DMS 273 (cell line): ENCODE results near the gene YY1.
"Not testable (repeated sequence)": the region's sequence is repeated elsewhere in the genome, so short reads cannot be mapped to it uniquely, and the experiment has no call there.

ENCODE experiments used
- DNase-seq: peaks from one replicate; lab custom pipeline; 2025; ENCODE audit not compliant: unreplicated experiment; lab: John Stamatoyannopoulos, UW

YY1 gene

DNA sequence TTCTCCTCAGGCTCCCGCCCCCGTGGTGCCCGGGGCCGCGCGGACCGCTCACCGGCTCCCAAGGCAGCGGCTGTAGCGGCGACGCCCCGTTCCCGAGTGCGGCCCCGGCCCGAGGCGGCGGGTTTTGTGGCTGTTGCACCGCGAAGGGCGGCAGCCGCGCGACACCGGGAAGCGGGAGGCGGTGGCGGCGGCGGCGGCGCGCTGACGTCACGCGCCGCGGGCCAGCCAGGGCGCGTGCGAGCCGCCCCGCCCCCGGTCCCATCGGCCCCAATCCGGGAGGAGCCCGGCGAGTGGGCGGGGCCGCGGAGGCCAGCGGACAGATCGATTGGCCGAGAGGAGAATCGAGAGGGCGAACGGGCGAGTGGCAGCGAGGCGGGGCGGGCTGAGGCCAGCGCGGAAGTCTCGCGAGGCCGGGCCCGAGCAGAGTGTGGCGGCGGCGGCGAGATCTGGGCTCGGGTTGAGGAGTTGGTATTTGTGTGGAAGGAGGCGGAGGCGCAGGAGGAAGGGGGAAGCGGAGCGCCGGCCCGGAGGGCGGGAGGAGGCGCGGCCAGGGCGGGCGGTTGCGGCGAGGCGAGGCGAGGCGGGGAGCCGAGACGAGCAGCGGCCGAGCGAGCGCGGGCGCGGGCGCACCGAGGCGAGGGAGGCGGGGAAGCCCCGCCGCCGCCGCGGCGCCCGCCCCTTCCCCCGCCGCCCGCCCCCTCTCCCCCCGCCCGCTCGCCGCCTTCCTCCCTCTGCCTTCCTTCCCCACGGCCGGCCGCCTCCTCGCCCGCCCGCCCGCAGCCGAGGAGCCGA is at the start of gene YY1:
YY1 (plus strand) TSS at position 726 of the 792 bp plus-strand sequence. CDS start 101 bp downstream, outside the sequence.
- DNase-seq: peak; percentile 99

DNA sequence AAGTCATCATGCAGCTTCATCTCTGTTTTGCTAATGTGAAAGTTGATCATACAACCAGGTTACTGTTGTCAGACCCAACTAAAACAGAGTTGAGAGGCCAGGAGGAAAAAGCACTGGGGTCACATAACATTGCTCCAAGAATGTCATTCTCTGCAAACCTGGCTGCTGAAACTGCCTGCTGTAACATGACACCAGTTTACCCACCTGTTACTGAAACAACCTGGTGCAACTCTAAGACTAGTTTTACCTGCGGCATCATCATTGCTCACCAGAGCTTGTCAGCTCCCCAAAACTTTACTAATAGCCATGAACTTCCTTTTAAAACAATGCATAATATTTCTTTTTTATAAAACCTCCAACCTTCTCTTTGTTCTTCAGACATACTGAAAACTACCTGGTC is 48.8 kb upstream of the YY1 start:
- no peak for DNase-seq

DNA sequence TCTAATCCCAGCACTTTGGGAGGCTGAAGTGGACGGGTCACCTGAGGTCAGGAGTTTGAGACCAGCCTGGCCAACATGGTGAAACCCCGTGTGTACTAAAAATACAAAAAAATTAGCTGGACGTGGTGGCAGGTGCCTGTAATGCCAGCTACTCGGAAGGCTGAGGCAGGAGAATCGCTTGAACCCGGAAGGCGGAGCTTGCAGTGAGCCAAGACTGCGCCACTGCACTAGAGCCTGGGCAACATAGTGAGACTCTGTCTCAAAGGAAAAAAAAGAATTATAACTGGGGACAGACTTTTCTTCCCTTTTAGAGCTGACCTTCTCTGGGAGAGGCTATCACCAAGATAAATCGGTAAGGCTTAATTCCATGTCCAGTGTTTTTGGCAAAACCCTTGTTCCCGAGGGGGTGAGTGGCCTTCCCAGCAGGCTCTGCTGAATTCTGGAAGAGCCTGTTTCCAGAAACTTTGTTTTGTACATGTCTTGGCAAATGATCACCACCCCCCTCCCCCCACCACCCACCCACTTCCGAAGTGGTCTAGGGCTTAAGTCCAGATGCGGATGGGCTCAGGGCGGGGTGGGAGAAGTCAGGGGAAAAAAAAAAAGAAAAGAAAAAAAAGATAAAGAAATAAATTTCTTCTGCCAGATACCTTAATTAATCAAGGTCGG is 47.2 kb upstream of the YY1 start:
- DNase-seq: no peak

DNA sequence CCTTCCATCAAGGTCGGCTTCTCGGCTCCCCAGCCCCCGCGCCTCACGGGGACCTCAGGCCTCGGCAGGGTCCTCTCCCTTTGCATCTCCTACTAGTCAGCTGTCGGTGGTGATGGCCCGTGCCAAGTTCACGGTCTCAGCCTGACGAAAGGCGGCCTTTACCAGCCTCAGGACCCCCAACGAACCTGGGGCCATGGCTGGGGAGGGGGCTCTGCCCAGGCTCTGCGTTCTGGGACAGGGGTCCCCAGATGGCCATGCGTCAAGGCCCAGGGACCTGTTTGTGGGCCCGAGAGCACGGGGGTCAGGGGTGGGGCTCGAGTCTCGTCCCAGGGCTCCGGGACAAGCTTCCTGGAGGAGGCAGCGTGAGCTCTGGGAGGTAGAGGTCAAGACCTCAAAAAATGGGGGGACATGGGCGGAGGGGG is 46.7 kb upstream of the YY1 start:
- no peak for DNase-seq

DNA sequence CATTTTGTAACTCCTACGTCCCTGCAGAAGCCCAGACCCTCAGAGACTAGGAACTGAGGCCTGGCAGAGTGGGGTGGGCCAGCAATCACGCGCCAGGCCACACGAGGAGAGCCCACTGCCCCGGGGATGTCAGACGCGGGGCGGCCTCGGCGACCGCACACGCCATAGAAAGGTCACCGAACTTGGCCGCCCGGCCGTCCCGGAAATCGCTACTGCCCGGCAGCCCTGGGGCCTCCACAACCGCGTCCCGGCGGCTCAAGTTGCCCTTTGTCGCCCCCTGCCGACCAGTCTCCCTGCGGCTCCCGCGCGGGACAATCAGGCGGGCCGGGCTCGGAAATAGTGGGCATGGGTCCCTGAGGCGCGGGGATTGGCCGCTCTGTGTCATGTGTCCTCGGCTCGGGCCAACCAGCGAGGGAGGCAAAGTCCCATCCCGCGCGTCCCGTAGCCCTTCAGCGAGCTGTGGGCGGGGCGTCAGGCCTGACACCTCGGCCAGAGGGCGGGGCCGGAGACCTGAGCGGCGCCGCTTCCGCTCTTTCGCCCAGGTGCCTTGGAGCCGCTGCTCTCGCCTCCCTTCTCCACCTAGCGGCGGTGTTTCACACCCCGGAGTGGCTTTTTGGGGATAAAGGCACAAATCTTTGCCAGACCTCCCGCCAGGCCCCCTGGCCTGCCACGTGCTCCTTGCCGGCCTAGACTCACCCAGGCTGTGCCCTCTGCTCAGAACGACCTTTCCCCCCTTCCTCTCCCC is 46.1 kb upstream of the YY1 start:
- peak; percentile 100 for DNase-seq

DNA sequence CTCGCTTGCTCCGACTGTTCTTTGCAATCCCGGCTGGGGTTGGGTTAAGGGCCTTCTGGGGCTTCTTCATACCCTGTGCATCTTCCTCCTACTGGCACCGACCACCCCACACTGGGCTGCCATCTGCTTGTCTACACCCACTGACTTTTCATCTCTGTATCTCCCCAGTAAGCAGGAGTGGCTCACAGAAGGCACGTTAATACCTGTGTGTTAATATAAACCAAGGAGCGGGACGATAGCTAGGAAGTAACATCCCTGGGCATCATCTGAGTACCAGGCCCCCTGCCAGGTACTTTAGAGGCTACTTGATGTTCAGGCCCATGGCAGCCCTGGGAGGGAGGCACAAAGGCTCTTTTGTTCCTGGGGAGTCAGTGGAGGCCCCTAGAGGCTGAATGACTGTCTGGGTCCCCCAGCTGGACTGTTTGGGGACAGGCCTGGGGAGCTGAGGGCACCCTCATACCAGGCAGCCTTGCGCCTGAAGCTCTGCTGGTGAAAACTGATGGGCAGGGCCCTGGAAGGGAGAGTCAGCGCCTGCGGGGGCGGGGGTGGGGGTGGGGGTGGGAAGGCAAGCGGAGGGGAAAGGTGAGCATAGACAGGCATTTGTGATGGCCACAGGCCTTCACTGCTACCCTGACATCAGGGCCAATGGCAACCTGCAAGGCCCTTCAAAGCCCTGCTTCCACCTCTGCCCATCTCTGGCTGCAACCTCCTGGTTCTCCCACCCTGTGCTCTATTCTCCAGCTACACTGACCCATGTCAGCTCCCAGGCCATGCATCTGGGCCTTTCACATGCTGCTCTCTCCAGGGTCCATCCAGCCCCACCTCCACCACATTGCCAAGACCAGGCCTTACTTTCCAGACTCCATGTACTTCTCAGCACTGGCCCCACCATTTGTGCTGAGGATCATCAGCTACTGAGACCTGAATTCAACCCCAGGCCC is 45.3 kb upstream of the YY1 start:
- peak; percentile 71 for DNase-seq

DNA sequence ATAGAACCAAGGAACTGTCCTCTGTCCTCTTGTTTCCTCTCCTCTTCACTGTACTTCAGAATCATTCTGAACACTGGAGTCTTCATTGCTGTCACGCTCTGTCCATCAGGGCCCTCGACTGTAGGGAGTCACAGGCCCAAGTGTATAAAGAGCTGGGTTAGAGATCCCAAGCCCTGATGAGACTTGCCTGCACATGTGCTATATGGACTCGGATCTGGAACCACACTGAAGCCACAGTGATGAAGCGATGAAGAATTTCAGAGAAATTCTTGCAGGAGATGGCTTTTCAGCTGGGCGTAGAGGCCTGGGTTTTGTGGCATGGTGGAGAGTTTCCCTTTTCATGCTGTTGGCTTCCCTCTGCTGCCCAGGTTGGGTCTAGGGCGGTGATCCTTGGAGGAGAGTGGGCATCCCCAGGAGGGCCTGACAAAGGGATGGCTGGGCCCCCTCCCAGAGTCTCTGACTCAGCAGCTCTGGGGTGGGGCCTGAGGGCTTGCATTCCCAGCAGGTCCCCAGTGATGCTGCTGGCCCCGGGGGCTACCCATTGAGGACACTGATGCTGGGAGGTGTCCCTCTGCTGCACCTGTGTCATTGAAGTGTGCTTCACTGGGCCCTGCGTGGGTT is 39.6 kb upstream of the YY1 start:
- DNase-seq: no peak

DNA sequence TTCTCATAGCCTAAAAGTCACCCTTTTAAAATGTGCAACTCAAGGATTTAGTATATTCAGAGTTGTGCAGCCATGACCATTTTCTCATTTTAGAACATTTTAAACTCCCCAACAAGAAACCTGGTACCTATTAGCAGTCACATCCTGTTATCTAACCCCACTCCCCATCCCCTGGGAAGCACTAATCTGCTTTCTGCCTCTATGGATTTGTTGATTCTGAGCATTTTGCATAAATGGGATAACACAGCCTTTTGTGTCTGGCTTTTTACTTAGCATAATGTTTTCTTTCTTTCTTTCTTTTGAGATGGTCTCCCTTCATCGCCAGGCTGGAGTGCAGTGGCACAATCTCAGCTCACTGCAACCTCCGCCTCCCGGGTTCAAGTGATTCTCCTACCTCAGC is 38.6 kb upstream of the YY1 start:
- no peak for DNase-seq

DNA sequence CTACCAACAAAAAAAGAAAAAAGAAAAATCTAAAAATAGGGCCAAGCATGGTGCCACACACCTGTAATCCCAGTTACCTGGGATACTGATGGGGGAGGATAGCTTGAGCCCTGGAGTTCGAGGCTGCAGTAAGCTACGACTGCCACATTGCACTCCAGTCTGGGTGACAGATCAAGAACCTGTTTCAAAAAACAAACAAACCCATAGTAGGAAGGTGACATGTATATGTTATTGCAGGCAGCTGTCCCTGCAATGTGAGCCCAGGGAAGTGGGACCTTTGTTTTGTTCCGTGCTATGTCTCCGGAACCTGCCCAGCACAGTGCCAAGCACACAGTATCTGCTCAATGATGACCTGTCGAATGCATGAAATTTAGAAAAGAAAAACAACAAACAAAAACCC is 37.2 kb upstream of the YY1 start:
- DNase-seq: no peak

DNA sequence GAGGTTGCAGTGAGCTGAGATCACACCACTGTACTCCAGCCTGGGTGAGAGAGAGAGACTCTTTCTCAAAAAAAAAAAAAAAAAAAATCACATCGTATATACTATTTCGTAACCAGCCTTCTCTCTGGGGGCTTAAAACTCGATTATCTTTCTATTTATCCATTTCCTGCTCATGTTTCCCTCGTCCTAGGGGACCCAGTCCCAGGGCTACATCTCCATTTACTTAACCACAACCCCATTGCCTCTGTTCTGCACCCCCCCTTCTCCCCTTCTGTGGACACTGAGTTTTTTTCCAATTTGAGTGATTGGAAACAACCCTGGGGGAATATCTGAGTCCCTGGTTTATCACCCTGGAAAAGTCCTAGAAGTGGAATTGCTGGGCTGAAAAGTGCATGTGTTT is 36.2 kb upstream of the YY1 start:
- DNase-seq: no peak

DNA sequence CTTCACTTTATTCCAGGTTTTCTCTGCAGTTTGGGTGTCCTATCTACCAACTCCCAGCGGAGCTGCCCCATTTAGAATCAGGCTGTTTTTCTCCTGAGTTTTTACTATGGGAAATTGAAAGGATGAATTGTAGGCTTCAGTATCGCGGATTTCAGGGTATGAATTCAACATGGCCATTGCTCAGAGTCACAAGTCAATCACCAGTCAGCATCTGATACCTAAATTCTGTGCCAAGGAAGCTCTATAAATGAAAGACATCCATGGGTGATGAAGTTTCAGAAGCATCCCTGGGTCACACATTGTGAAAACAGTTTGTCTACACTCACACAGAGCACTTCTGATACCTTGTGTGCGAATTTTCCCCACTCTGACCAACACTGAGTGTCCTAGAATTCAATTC is 35.8 kb upstream of the YY1 start:
- DNase-seq: no peak

DNA sequence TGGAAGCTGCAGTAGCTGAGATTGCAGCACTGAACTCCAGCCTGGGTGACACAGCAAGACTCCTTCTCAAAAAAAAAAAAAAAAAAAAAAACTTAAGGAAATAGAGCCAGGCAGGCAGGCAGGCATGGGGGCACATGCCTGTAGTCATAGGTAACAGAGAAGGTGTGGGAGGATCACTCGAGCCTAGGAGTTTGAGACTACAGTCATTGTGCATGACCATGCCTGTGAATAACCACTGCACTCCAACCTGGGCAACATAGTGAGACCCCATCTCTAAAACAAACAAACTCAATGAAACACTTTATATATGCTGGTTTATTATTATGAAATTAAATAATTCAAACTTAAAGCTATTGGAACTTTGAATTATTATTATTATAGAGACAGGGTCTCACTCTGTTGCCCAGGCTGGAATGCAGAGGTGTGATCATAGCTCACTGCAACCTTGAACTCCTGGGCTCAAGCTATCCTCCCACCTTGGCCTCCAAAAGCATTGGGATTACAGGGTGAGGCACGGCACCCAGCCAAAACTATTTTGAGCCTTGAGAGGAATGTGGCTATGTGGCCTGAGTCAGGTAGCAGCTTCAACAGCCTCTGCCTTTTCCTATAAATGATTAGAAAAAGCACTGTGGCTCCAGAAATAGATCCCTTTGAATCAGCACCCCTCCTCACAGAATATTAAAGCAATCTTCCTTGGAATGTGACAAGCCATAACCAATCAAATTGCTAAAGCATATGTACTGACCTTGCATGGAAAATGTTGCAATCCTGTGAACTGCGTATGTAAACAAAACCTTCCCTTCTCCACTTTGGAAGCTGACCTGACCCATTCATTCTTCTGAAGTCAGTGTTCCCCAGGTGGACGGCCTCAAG is 34.7 kb upstream of the YY1 start:
- DNase-seq: no peak

DNA sequence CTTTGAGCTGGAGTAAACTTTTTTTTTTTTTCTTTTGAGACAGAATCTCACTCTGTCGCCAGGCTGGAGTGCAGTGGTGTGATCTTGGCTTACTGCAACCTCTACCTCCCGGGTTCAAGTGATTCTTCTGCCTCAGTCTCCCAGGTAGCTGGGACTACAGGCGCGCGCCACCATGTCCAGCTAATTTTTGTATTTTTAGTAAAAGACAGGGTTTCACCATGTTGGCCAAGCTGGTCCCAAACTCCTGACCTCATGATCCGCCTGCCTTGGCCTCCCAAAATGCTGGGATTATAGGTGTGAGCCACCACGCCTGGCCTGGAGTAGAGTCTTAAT is 34.1 kb upstream of the YY1 start:
- not testable (repeated sequence) for DNase-seq

DNA sequence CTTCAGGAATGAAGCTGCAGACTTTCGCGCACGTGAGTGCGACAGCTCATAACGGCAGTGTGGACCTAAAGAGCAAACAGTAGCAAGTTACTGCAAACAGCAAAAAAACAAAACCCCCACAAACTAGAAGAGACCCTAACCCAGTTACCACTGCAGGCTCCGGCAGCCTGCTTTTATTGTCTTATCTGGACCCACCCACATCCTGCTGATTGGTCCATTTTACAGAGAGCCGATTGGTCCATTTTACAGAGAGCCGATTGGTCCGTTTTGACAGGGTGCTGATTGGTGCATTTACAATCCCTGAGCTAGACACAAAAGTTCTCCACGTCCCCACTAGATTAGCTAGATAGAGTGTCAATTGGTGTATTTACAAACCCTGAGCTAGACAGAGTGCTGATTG is 31.4 kb upstream of the YY1 start:
- DNase-seq: not testable (repeated sequence)

DNA sequence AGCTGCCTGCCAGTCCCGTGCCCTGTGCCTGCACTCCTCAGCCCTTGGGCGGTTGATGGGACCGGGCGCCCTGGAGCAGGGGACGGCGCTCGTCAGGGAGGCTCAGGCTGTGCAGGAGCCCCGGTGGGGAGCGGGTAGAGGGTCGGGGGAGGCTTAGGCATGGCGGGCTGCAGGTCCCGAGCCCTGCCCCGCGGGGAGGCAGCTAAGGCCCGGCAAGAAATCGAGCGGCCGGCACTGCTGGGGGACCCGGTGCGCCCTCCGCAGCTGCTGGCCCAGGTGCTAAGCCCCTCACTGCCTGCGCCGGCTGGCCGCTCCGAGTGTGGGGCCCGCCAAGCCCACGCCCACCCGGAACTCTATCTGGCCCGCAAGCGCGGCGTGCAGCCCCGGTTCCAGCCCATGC is 30.8 kb upstream of the YY1 start:
- DNase-seq: not testable (repeated sequence)

DNA sequence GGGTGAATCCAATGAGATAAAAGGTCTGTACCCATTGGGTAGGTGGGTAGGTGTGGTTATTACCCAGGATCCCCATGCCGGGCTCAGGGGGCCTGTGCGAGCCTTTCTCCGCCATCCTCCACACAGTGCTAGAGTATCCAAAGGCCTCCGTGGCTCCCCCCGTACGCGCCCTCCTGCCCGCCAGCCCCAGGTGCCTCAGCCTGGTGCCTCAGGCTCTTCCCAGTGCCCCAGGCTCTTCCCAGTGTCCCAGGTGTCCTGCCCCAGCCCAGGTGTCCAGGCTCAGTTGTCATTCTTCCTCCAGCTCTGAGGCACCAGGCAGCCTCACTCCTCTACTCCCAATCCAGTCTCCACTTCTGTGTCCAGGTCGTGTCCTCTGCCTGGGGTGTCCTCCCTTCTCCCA is 27.6 kb upstream of the YY1 start:
- no peak for DNase-seq

DNA sequence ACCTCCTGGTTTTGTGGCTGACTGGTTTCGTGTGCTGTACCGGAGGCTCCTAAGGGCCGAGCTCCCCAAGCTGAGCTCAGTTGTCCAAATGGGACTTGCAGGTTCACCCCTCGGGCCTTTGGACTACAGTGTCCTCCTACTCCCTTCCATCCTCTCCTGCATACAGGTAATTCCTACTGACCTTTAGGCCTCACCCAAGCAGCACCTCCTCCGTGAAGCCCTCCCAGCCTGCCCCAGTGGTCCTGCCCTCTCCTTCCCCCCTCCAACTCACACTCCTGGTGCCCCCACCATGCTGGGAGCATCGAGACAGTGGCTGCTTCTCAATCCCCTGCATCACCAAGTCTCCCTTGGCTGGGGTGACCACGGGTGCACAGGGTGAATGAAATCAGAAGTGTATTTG is 27.1 kb upstream of the YY1 start:
- DNase-seq: no peak

DNA sequence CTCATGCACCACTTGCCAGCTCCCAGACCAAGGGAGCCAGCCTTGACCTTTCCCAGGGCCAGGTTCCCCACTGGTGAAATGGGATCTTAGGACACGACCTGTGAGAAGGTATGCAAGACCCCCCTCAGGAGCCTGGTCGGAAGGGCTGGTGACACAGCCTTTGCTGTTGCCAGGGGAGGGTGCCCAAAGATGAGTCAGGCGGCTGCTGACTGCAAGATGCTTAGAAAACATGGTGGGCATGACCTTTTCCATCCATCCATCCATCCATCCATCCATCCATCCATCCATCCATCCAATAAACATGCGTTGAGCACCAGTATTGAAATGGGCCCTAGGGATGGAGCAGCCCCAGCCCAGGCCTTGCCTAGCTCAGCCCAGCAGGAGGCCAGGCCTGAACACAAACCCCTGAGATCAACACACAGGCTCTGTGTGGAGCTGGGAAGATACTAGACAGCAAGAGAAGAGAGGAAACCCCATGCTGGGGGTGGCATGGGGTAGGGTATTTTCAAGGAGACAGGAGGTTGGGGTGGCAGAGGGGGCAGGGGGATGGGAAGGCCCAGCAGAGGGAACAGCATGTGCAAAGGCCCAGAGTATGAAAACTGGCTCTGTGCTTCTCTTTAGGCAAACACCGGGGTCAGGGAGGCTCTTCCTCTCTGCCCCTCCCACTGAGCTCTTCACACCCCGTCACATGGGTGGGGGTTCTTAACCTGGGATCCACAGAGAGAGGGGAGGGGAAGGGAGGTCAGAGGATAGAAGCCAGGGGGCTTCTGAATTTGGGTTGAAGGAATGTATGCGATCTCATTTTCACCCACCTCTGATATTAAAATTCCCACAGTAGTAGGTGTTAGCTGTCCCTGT is 26.2 kb upstream of the YY1 start:
- DNase-seq: no peak

DNA sequence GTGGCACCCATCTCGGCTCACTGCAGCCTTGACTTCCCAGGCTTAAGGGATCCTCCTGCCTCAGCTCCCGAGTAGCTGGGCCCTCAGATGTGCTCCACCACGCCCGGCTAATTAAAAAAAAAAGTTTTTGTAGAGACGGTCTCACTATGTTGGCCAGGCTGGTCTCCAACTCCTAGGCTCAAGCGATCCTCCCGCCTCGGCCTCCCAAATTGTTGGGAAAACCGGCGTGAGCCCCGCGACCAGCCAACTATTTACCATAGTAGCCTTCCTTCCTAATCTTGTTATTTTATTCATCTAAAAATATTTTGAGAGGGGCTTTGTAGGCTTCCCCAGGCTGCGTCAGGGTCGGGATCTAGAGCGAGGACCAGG is 25.4 kb upstream of the YY1 start:
- DNase-seq: no peak
